ENCODE data around the gene KIF6. TPM values are rescaled to one million over a fixed set of nuclear protein-coding genes. Genes with fewer than 3 reads are reported as not detected.

KIF6 gene
- total and polyA plus RNA-seq, 2 of the 8 experiments (the other 6 are each of a cell fraction or from before 2014, with no cell fraction given) = 0.53 to 0.65 TPM

DNA sequence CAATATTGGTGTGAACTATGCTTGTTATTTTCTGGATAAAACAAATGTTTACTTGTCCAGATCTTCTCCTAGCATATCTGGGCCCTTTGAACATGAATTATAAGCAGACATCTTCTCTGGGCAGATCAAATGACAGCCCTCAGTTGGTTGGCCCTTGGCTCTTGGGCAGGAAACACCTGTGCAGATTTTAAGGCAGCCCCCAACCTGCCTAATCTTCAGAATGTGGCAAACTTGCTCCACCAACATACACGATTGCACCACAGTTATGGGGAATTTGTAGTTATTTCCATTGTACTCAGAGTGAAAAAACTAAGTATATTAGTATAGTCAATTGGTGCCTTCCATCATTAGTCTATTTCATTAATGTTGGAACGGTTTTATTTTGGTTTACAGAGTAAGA is 307.8 kb downstream of the KIF6 start:
- WGBS, 2 experiments (ENCODE audit: extremely low coverage in 1 of 2, insufficient coverage in 1 of 2, insufficient read length in 1 of 2, insufficient replicate concordance in 2 of 2, low coverage in 1 of 2, low lambda C conversion rate in 2 of 2, missing lambda C conversion rate in 1 of 2) = 79% methylated on average over 2 of the region's 2 CpGs; no CpG with 5 or more reads in 1 of the 2 experiments
- no peak for TF ChIP-seq USF2 (IDR thresholded peaks at IDR 0.05; ENCODE audit: low read length)
- TF ChIP-seq, protein P1, sequence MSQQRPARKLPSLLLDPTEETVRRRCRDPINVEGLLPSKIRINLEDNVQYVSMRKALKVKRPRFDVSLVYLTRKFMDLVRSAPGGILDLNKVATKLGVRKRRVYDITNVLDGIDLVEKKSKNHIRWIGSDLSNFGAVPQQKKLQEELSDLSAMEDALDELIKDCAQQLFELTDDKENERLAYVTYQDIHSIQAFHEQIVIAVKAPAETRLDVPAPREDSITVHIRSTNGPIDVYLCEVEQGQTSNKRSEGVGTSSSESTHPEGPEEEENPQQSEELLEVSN (IDR thresholded peaks at IDR 0.05) = no peak
- TF ChIP-seq CTBP2 (IDR thresholded peaks at IDR 0.05; ENCODE audit: borderline replicate concordance, insufficient read depth, insufficient read length, low read length) = no peak
- no peak for TF ChIP-seq SIX5 (IDR thresholded peaks at IDR 0.05; ENCODE audit: low read depth, low read length)
- TF ChIP-seq SIN3A (conservative IDR thresholded peaks at IDR 0.05 in 1 of 2, IDR thresholded peaks at IDR 0.05 in 1 of 2; ENCODE audit: low read depth in 1 of 2, low read length in 2 of 2) = no peak
- TF ChIP-seq CBX5 (IDR thresholded peaks at IDR 0.05; ENCODE audit: low read depth, low read length) = no peak
- TF ChIP-seq TAF7 (optimal IDR thresholded peaks at IDR 0.05; ENCODE audit: borderline replicate concordance, low read depth, low read length) = no peak
- no peak for TF ChIP-seq KDM4A (IDR thresholded peaks at IDR 0.05; ENCODE audit: low read depth, low read length, severe bottlenecking)
- TF ChIP-seq TAF1 (IDR thresholded peaks at IDR 0.05; ENCODE audit: low read depth, low read length) = no peak
- TF ChIP-seq KDM5A (IDR thresholded peaks at IDR 0.05; ENCODE audit: low read length) = no peak
- TF ChIP-seq RBBP5 (IDR thresholded peaks at IDR 0.05; ENCODE audit: borderline replicate concordance, low read depth, low read length) = no peak
- TF ChIP-seq ASH2L (IDR thresholded peaks at IDR 0.05; ENCODE audit: low read length) = no peak

More for the DNA sequence above, 307.8 kb downstream of the KIF6 start:
- H3K9me3 ChIP-seq (ENCODE audit: insufficient read depth in 2 of 2, low read depth in 1 of 2, low read length in 1 of 2) = no peaks in the 10 kb centered on the region
- H2BK12ac ChIP-seq (ENCODE audit: low read depth, low read length) = no peak overlapping the region
- no peaks in the 10 kb centered on the region for H3K36me3 ChIP-seq (ENCODE audit: control insufficient read depth in 2 of 4, insufficient read depth in 4 of 4, low read length in 3 of 4)
- H4K91ac ChIP-seq (replicated peaks; ENCODE audit: insufficient read length, low read length) = no peak overlapping the region
- H3K79me2 ChIP-seq (ENCODE audit: control insufficient read depth in 1 of 2, insufficient read depth in 2 of 2, low read length in 2 of 2) = no peaks in the 10 kb centered on the region
- no peaks in the 10 kb centered on the region for H3K27me3 ChIP-seq (replicated peaks in 1 of 4; ENCODE audit: control insufficient read depth in 3 of 4, extremely low read depth in 1 of 4, insufficient read depth in 3 of 4, low read length in 3 of 4)
- H4K20me1 ChIP-seq (replicated peaks in 1 of 2; ENCODE audit: control insufficient read depth in 1 of 2, insufficient read depth in 2 of 2, low read length in 2 of 2) = no peaks in the 10 kb centered on the region
- H3K23me2 ChIP-seq (ENCODE audit: low read depth, low read length) = no peaks in the 10 kb centered on the region
- H2AK5ac ChIP-seq (ENCODE audit: low read depth, low read length) = no peak overlapping the region
- H3K18ac ChIP-seq (ENCODE audit: extremely low read depth, low read length) = no peak overlapping the region
- FAIRE-seq (no peak), DNase-seq (ENCODE audit: low read depth in 1 of 2, low spot score in 2 of 2) (no peak)
- H3K4ac ChIP-seq (replicated peaks; ENCODE audit: insufficient read length, low read depth, low read length) = no peak overlapping the region
- no peak overlapping the region for H2BK15ac ChIP-seq (ENCODE audit: low read length)
- no peak overlapping the region for H2AFZ ChIP-seq (ENCODE audit: low read length)
- no peak overlapping the region for H3K4me2 ChIP-seq (ENCODE audit: insufficient read depth in 1 of 2, low read depth in 2 of 2, low read length in 2 of 2)
- H3K56ac ChIP-seq (replicated peaks; ENCODE audit: insufficient read length, low read depth, low read length) = no peak overlapping the region
- no peak overlapping the region for H3K23ac ChIP-seq (ENCODE audit: insufficient read length)
- no peak overlapping the region for H2BK120ac ChIP-seq (replicated peaks; ENCODE audit: low read depth, low read length)
- no peaks in the 10 kb centered on the region for H3K79me1 ChIP-seq (ENCODE audit: low read depth, low read length)
- peaks cover 0 to 2% (median 1%) of the 10 kb centered on the region in 4 experiments; a peak in 2 of 7 replicates for H3K4me1 ChIP-seq (replicated peaks in 1 of 4; ENCODE audit: control insufficient read depth in 3 of 4, insufficient read depth in 4 of 4, low read length in 3 of 4)
- CTCF ChIA-PET (ENCODE audit: partially characterized antibody) = no interaction called here
- POLR2A ChIA-PET (ENCODE audit: partially characterized antibody) = no interaction called here
- H3K4me3 ChIP-seq (ENCODE audit: extremely low read depth in 1 of 4, insufficient read depth in 2 of 4, low read depth in 3 of 4, low read length in 4 of 4) = no peak overlapping the region
- H4K8ac ChIP-seq (ENCODE audit: extremely low read depth, insufficient read depth, low read length) = no peak overlapping the region
- H3K14ac ChIP-seq (ENCODE audit: insufficient read length) = no peak overlapping the region
- no peak overlapping the region for H2BK20ac ChIP-seq (ENCODE audit: low read length)
- H2BK5ac ChIP-seq (ENCODE audit: low read depth, low read length) = no peak overlapping the region
- no peak overlapping the region for H3K9ac ChIP-seq (replicated peaks in 1 of 4; ENCODE audit: extremely low read depth in 1 of 4, low read depth in 3 of 4, low read length in 3 of 4)
- no peak overlapping the region for H4K5ac ChIP-seq (ENCODE audit: insufficient read length, low read depth, low read length)
- H3K27ac ChIP-seq (ENCODE audit: low read depth, low read length) = no peak overlapping the region

All from H1 (cell line).